GM12892 (cell line): ENCODE results near the gene CTSS.

ENCODE experiments used
- POLR2A ChIP-seq: IDR thresholded peaks from 2 replicates; pipeline ENCODE4 v1.6.1; 2011; ENCODE audit warnings: low read depth, low read length, control low read depth
- POLR2AphosphoS5 ChIP-seq: IDR thresholded peaks from 2 replicates; pipeline ENCODE4 v1.6.1; 2011; ENCODE audit warnings: low read depth, low read length, control low read depth

DNA sequence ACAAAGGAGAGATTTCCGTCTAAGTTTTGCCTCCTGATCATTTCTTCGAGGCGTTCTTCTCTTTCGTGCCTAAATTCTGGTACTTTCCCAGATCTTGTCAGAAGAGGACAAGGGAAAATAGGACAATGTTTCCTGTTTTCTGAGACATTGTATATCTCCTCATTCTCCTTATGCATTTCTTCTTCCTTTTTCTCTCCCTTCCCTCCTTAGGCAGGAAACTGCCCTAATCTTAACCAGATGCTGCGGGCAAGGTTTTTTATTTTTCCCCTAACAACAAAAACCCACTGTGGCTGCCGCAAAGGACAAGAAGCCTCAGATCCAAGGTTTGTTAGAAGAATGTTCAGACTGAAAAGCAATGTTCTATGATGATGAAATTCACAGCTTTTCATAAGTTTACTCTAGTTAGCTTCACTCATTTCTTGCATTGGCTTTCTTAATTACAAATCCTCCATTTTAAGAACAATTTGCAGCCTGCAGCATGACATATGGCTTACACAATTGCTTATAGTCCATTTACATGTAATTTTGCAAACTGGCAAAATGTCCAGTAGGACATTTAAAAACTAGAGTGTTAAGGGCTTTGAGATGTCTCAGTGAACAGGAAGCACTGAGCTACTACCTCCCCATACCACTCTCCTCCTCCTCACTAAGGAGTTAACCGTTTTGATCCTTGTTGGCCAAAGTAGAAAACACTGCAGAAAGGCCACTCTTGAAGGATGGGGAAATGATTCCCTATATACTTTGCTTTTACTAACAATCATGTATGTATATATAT is 41.9 kb upstream of the CTSS start:
- TF ChIP-seq POLR2AphosphoS5 (no peak), POLR2A (no peak)
